HUES48 (cell line): ENCODE results near the gene MLXIPL.
"Not testable (repeated sequence)": the region's sequence is repeated elsewhere in the genome, so short reads cannot be mapped to it uniquely, and the experiment has no call there.

Experiments
- H3K27ac ChIP-seq: one replicate; pipeline ENCODE4 v1.7.0; 2013; ENCODE audit warnings: low read depth, low read length, inconsistent platforms
- H3K27me3 ChIP-seq: 2 replicates; pipeline ENCODE4 v1.6.1; 2013; ENCODE audit warnings: mild to moderate bottlenecking, low read length; ENCODE audit not compliant: control insufficient read depth, insufficient read depth
- H3K36me3 ChIP-seq: 2 replicates; pipeline ENCODE4 v1.6.1; 2013; ENCODE audit warnings: low read length; ENCODE audit not compliant: control insufficient read depth, insufficient read depth
- H3K4me1 ChIP-seq: 2 replicates; pipeline ENCODE4 v1.6.1; 2013; ENCODE audit warnings: mild to moderate bottlenecking, low read length; ENCODE audit not compliant: control insufficient read depth, insufficient read depth
- H3K4me3 ChIP-seq: 2 replicates; pipeline ENCODE4 v1.5.1; 2013; ENCODE audit warnings: mild to moderate bottlenecking, low read depth, low read length
- H3K9ac ChIP-seq: 2 replicates; pipeline ENCODE4 v1.6.1; 2013; ENCODE audit warnings: mild to moderate bottlenecking, low read depth, low read length, moderate library complexity
- H3K9me3 ChIP-seq: 2 replicates; pipeline ENCODE4 v1.6.1; 2013; ENCODE audit warnings: low read length; ENCODE audit not compliant: control insufficient read depth, insufficient read depth

The MLXIPL gene

GRCh38 chr7:73557397-73558257, 66.7 kb downstream of the MLXIPL start, which contains the start of gene BCL7B:
TSS of gene BCL7B (minus strand) at chr7:73557690. CDS start at chr7:73557578, 112 bp downstream.
- peaks cover 7% of the 10 kb centered on the region; the same call in 1 of the 2 replicates for H3K36me3 ChIP-seq
- H3K4me3 ChIP-seq = peak within 1 kb of the TSS; percentile 76
- peak within 1 kb of the TSS; percentile 97 for H3K9ac ChIP-seq
- peaks cover 5% of the 10 kb centered on the region; the same call in 1 of the 2 replicates for H3K27me3 ChIP-seq
- no peaks in the 10 kb centered on the region for H3K4me1 ChIP-seq
- H3K9me3 ChIP-seq = no peaks in the 10 kb centered on the region
- H3K27ac ChIP-seq = peak within 1 kb of the TSS; percentile 100

GRCh38 chr7:73557108-73557396, 67.3 kb downstream of the MLXIPL start:
- H3K27me3 ChIP-seq = peaks cover 5% of the 10 kb centered on the region; the same call in 1 of the 2 replicates
- H3K27ac ChIP-seq = peak overlapping the region; percentile 100
- H3K4me1 ChIP-seq = no peaks in the 10 kb centered on the region
- peaks cover 12% of the 10 kb centered on the region for H3K36me3 ChIP-seq
- peak overlapping the region; percentile 97 for H3K9ac ChIP-seq
- H3K4me3 ChIP-seq = peak overlapping the region; percentile 76
- H3K9me3 ChIP-seq = no peaks in the 10 kb centered on the region

- Histone ChIP-seq H3K9me3 (no peaks in the 10 kb centered on the region), H3K27me3 (peaks cover 5% of the 10 kb centered on the region; the same call in 1 of the 2 replicates), H3K36me3 (peaks cover 17% of the 10 kb centered on the region), H3K9ac (peak overlapping the region; percentile 46), H3K4me3 (peak overlapping the region; percentile 76), H3K27ac (peak overlapping the region; percentile 84), H3K4me1 (no peaks in the 10 kb centered on the region)
Measured at GRCh38 chr7:73556208-73557107, 67.9 kb downstream of the MLXIPL start.

- H3K9me3 ChIP-seq = no peaks in the 10 kb centered on the region
- H3K27ac ChIP-seq = no peak overlapping the region
- peaks cover 4% of the 10 kb centered on the region; the same call in 1 of the 2 replicates for H3K27me3 ChIP-seq
- H3K36me3 ChIP-seq = peaks cover 24% of the 10 kb centered on the region
- H3K4me3 ChIP-seq = no peak overlapping the region
- no peak overlapping the region for H3K9ac ChIP-seq
- no peaks in the 10 kb centered on the region for H3K4me1 ChIP-seq
Measured at GRCh38 chr7:73555411-73555982, 68.8 kb downstream of the MLXIPL start.

- H3K4me3 ChIP-seq, H3K4me1 ChIP-seq, H3K9me3 ChIP-seq, H3K27ac ChIP-seq, H3K27me3 ChIP-seq, H3K9ac ChIP-seq: not testable (repeated sequence)
- H3K36me3 ChIP-seq = peaks cover 33% of the 10 kb centered on the region
Measured at GRCh38 chr7:73550093-73550492, 74.2 kb downstream of the MLXIPL start.

- Histone ChIP-seq H3K27me3 (no peaks in the 10 kb centered on the region), H3K9me3 (no peaks in the 10 kb centered on the region), H3K36me3 (peaks cover 30% of the 10 kb centered on the region), H3K27ac (no peak overlapping the region), H3K4me1 (no peaks in the 10 kb centered on the region), H3K4me3 (no peak overlapping the region), H3K9ac (no peak overlapping the region)
Measured at GRCh38 chr7:73549176-73549575, 75.1 kb downstream of the MLXIPL start.

- no peak overlapping the region for H3K9ac ChIP-seq
- no peaks in the 10 kb centered on the region for H3K9me3 ChIP-seq
- H3K4me1 ChIP-seq = no peaks in the 10 kb centered on the region
- peaks cover 36% of the 10 kb centered on the region for H3K36me3 ChIP-seq
- no peak overlapping the region for H3K27ac ChIP-seq
- H3K4me3 ChIP-seq = no peak overlapping the region
- no peaks in the 10 kb centered on the region for H3K27me3 ChIP-seq
Measured at GRCh38 chr7:73547841-73548240, 76.5 kb downstream of the MLXIPL start.

GRCh38 chr7:73544678-73545077, 79.6 kb downstream of the MLXIPL start:
- Histone ChIP-seq H3K9me3 (no peaks in the 10 kb centered on the region), H3K4me1 (no peaks in the 10 kb centered on the region), H3K27ac (no peak overlapping the region), H3K9ac (no peak overlapping the region), H3K27me3 (no peaks in the 10 kb centered on the region), H3K4me3 (no peak overlapping the region), H3K36me3 (peaks cover 39% of the 10 kb centered on the region)
